Bronchial epithelial cell (primary cell): ENCODE results near the gene TPST2. TPM values are rescaled to one million over a fixed set of nuclear protein-coding genes. Genes with fewer than 3 reads are reported as not detected.
A peak's percentile ranks its signal among the peaks of the same experiment; 100 is the strongest.

ENCODE experiments used
- DNase-seq: peaks from one replicate; pipeline ENCODE4 v3.0.0-alpha.2; 2010; ENCODE audit warnings: low read depth
- FAIRE-seq: peaks from 2 replicates; lab custom pipeline; 2011; peaks lifted over from hg19 to GRCh38; lab: Jason Lieb, UNC
- H3K27me3 ChIP-seq: 2 replicates; pipeline ENCODE4 v1.5.1; 2011; ENCODE audit warnings: low read length; ENCODE audit not compliant: control insufficient read depth, insufficient read depth
- H3K36me3 ChIP-seq: 2 replicates; pipeline ENCODE4 v1.5.1; 2011; ENCODE audit warnings: low read length; ENCODE audit not compliant: control insufficient read depth, insufficient read depth
- H3K4me3 ChIP-seq: 2 replicates; pipeline ENCODE4 v1.5.1; 2011; ENCODE audit warnings: mild to moderate bottlenecking, low read depth, low read length, control low read depth
- total RNA-seq: library from RNA; depleted of rRNA; stranded (reverse); fragments of >200 nt; gene quantifications from 2 replicates; pipeline ENCODE4 v1.2.1, GENCODE V29; 2014
- TF ChIP-seq, protein P1 (sequence below): IDR thresholded peaks from 2 replicates; pipeline ENCODE4 v1.5.1; 2011; ENCODE audit warnings: mild to moderate bottlenecking, moderate library complexity, low read length, control low read depth, inconsistent platforms; ENCODE audit not compliant: insufficient read depth, severe bottlenecking

TPST2 gene
- total RNA-seq, 1 donor from 2014 or later, result 18.4 TPM

DNA sequence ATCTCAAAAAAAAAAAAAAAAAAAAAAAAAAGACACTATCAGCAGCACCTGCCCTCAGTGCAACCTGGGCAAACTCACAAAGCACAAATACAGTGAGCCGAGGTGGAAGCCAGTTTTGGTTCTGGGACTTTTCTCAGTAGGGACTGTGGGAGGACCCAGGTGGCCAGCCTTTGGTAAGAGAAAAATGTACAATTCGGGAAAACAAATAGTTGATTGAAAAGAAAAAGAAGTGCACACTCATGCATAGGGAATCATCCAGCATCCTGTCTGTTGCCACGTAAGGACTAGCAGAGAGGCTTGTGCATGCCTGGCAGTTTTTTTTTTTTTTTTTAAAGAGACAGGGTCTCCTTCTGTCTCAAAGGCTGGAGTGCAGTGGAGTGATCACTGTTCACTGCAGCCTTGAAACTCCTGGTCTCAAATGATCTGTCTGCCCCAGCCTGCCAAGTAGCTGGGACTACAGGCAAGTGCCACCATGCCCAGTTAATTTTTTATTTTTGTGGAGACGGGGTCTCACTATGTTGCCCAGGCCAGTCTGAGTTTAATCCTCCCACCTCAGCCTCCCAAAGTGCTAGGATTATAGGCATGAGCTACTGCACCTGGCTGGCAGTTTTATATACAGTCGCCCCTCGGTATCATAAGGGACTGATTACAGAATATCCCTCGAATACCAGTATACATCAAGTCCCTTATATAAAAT, 36.7 kb downstream of the TPST2 start:
- H3K4me3 ChIP-seq, result no peak overlapping the region
- FAIRE-seq, result no peak
- peak; percentile 73 for DNase-seq
- H3K36me3 ChIP-seq, result peaks cover 2% of the 10 kb centered on the region
- TF ChIP-seq, protein P1, sequence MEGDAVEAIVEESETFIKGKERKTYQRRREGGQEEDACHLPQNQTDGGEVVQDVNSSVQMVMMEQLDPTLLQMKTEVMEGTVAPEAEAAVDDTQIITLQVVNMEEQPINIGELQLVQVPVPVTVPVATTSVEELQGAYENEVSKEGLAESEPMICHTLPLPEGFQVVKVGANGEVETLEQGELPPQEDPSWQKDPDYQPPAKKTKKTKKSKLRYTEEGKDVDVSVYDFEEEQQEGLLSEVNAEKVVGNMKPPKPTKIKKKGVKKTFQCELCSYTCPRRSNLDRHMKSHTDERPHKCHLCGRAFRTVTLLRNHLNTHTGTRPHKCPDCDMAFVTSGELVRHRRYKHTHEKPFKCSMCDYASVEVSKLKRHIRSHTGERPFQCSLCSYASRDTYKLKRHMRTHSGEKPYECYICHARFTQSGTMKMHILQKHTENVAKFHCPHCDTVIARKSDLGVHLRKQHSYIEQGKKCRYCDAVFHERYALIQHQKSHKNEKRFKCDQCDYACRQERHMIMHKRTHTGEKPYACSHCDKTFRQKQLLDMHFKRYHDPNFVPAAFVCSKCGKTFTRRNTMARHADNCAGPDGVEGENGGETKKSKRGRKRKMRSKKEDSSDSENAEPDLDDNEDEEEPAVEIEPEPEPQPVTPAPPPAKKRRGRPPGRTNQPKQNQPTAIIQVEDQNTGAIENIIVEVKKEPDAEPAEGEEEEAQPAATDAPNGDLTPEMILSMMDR, result no peak
- H3K27me3 ChIP-seq, result no peaks in the 10 kb centered on the region

DNA sequence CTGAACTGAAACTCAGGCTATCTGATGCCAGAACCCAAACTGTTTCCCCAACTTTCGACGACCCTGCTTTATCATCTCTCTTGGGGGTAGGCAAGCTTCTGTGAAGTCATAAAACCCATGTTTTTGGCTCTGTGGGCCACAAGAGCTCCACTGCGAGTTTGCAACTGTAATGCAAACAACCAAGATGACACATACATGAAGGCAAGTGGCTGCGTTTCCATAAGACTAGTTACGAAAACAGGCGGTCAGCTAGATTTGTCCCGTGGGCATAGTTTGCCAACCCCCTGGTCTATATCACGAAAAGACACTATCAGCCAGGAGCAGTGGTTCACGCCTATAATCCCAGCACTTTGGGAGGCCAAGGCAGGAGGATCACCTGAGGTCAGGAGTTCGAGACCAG, 37.5 kb downstream of the TPST2 start:
- no peaks in the 10 kb centered on the region for H3K27me3 ChIP-seq
- TF ChIP-seq, protein P1, result no peak
- no peak overlapping the region for H3K4me3 ChIP-seq
- FAIRE-seq (no peak), DNase-seq (no peak)
- peaks cover 2% of the 10 kb centered on the region for H3K36me3 ChIP-seq

DNA sequence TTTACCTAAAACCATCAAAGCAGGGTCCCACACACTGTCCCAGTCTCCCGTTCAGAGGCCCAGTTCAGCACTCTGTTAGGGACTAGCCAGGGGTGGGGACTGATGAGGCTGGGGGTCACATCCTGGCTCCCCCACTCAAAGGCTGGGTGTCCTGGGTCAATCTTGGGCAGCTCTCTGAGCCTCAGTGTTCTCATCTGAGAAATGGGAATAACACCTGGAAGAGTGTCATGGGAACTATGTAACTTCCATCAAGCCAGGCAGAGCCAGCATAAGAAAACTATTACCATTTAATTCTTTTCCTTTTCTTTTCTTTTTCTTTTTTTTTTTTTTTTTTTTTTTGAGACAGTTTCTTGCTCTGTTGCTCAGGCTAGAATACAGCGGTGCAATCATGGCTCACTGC, 38.4 kb downstream of the TPST2 start:
- TF ChIP-seq, protein P1, result no peak
- Histone ChIP-seq H3K27me3 (no peaks in the 10 kb centered on the region), H3K36me3 (peaks cover 3% of the 10 kb centered on the region), H3K4me3 (no peak overlapping the region)
- FAIRE-seq (no peak), DNase-seq (no peak)

DNA sequence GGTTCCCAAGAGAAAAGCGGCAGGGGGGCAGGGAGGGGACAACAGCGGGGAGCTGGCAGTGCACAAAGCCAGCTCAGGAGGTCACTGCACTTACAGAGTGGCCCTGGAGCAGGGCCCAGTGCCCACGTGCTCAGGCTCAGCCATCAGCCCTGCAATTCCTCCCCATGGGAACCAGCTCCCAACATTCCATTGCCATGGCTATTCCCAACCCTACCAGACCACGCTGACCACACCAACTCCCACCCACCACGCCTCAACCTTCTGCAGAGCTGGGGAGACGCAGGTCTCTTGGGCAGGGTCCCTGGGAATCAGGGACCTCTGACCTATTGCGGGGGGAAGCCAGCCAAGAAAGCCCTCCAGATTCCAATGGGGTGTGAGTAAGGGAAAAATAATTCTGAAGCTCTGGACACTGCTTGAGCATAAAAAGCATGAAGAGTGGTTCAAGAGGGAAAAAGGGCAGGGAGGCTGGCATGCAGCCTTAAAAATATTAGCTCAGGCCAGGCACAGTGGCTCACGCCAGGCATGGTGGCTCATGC, 39.4 kb downstream of the TPST2 start:
- no peak overlapping the region for H3K4me3 ChIP-seq
- FAIRE-seq (no peak), DNase-seq (no peak)
- no peaks in the 10 kb centered on the region for H3K27me3 ChIP-seq
- TF ChIP-seq, protein P1, result no peak
- H3K36me3 ChIP-seq, result peaks cover 3% of the 10 kb centered on the region

DNA sequence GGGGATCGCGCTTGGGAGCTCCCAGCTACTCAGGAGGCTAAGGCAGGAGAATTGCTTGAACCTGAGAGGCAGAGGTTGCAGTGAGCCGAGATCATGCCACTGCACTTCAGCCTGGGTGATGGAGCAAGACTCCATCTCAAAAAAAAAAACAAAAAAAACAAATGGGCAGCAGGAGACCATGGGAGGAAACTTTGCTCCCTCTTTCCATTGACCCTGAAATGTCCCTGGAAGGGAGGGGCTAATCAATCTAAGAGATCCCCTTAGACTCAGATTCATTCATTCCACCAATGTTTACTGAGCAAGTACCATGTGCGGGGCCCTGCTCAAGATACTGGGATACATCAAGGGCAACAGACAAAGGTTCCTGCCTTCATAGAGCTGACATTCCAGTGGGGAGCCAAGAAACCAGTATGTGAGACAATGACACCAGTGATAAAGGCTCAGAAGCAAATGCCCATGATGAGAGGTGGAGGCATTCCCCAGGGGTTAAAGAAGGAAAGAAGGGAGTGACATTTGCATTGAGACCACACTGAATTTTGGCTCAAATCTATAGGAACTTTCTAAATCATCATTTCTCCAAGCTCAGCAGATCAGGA, 39.9 kb downstream of the TPST2 start:
- H3K36me3 ChIP-seq, result peaks cover 3% of the 10 kb centered on the region
- no peaks in the 10 kb centered on the region for H3K27me3 ChIP-seq
- H3K4me3 ChIP-seq, result no peak overlapping the region
- TF ChIP-seq, protein P1, result no peak
- DNase-seq (no peak), FAIRE-seq (no peak)
